Neural crest cell (in vitro differentiated cells): Measurements from ENCODE around the gene ANKDD1B. TPM values are rescaled to one million over a fixed set of nuclear protein-coding genes. Genes with fewer than 3 reads are reported as not detected.

ENCODE experiments used
- DNase-seq: peaks from one replicate; pipeline ENCODE4 v3.0.0; 2021; ENCODE audit warnings: low read depth, mixed read lengths, low spot score
- H3K27ac Mint-ChIP-seq: one replicate; pipeline ENCODE4 v1.8.0; 2021; ENCODE audit warnings: mild to moderate bottlenecking, mixed read lengths; ENCODE audit not compliant: unreplicated experiment
- H3K27me3 Mint-ChIP-seq: 2 replicates; pipeline ENCODE4 v1.8.0; 2021; ENCODE audit warnings: low read depth, mild to moderate bottlenecking, mixed read lengths
- H3K36me3 Mint-ChIP-seq: 2 replicates; pipeline ENCODE4 v1.8.0; 2021; ENCODE audit warnings: low read depth, mild to moderate bottlenecking, mixed read lengths
- H3K4me1 Mint-ChIP-seq: 2 replicates; pipeline ENCODE4 v1.8.0; 2021; ENCODE audit warnings: mixed read lengths
- H3K4me3 Mint-ChIP-seq: one replicate; pipeline ENCODE4 v1.8.0; 2021; ENCODE audit warnings: mild to moderate bottlenecking, mixed read lengths
- H3K9me3 Mint-ChIP-seq: 2 replicates; pipeline ENCODE4 v1.8.0; 2021; ENCODE audit warnings: mixed read lengths
- total RNA-seq: library from RNA; stranded (reverse); gene quantifications from 2 replicates; pipeline ENCODE4 v1.2.1, GENCODE V29; 2021
- TF ChIP-seq, protein P1 (sequence below): fragments of 200-600 bp; sonication (generic); conservative IDR thresholded peaks from 2 replicates; pipeline ENCODE4 v1.5.0; 2021; ENCODE audit warnings: antibody characterized with exemption, mild to moderate bottlenecking

The ANKDD1B gene
- total RNA-seq, 1 donor from 2014 or later = 0.28 TPM

DNA sequence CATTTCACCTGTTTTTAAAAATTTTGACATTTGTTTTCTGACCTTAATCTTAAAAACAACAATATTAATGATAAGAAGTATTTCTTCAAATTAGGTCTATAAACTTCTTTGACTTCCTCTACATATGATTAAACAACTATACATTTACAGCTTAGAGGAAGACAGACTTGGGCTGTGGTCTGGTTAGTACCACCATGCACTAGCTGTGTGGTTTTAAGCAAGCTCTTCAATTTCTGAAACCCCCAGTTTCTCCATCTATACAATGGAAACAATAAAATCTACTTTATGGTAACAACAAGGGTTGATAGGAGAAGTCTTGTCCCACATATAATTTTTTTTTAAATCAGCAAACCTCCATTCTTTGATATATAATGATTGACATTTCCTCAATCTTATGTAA is 15.7 kb downstream of the ANKDD1B start:
- Mint-ChIP-seq H3K27ac (no peak overlapping the region), H3K9me3 (no peaks in the 10 kb centered on the region), H3K4me1 (no peaks in the 10 kb centered on the region), H3K36me3 (no peaks in the 10 kb centered on the region), H3K4me3 (no peak overlapping the region), H3K27me3 (no peaks in the 10 kb centered on the region)
- DNase-seq = no peak
- TF ChIP-seq, protein P1, sequence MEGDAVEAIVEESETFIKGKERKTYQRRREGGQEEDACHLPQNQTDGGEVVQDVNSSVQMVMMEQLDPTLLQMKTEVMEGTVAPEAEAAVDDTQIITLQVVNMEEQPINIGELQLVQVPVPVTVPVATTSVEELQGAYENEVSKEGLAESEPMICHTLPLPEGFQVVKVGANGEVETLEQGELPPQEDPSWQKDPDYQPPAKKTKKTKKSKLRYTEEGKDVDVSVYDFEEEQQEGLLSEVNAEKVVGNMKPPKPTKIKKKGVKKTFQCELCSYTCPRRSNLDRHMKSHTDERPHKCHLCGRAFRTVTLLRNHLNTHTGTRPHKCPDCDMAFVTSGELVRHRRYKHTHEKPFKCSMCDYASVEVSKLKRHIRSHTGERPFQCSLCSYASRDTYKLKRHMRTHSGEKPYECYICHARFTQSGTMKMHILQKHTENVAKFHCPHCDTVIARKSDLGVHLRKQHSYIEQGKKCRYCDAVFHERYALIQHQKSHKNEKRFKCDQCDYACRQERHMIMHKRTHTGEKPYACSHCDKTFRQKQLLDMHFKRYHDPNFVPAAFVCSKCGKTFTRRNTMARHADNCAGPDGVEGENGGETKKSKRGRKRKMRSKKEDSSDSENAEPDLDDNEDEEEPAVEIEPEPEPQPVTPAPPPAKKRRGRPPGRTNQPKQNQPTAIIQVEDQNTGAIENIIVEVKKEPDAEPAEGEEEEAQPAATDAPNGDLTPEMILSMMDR = no peak

DNA sequence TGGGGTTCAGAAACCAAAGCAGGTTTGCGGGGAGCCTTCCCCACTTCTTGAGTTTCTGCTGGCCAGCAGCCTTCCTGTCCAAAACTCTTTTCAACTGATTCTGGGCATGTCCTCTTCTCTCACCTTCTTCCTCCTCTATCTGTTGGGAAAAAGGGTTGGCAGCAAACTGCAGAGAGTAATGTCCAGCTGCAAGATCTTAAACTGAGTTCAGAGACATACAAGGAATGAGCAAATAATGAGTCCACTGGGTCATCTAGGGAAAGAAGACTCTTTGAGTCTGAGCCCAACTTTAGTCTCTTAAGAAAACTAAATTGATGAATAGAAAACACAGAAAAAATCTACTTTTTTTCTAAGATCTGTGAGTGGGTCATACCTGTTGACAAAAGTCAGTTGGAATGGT is 16.5 kb downstream of the ANKDD1B start:
- Mint-ChIP-seq H3K36me3 (no peaks in the 10 kb centered on the region), H3K4me3 (no peak overlapping the region), H3K27me3 (no peaks in the 10 kb centered on the region), H3K4me1 (no peaks in the 10 kb centered on the region), H3K27ac (no peak overlapping the region), H3K9me3 (no peaks in the 10 kb centered on the region)
- no peak for DNase-seq
- TF ChIP-seq, protein P1 = no peak

DNA sequence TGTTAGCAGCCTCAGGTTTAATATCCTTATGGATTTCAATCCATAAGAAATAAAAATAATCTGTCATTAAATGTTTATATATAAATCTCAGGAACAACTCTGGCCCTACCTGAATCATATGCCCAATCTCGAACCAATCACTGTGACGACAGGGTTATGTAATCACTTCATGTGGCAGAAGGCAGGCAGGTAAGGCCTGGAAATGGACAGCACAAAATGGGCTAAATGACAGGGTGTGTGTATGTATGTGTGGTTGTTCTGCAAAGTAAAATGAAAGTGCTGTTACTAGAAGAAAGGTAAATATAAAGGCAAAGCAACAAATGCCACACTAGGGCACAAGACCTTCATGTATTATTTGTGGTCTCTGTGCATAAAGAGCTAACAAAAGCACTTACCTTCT is 19.6 kb downstream of the ANKDD1B start:
- DNase-seq = no peak
- Mint-ChIP-seq H3K9me3 (peaks cover 3% of the 10 kb centered on the region), H3K4me3 (no peak overlapping the region), H3K4me1 (no peaks in the 10 kb centered on the region), H3K27me3 (no peaks in the 10 kb centered on the region), H3K36me3 (no peaks in the 10 kb centered on the region), H3K27ac (no peak overlapping the region)
- TF ChIP-seq, protein P1 = no peak

DNA sequence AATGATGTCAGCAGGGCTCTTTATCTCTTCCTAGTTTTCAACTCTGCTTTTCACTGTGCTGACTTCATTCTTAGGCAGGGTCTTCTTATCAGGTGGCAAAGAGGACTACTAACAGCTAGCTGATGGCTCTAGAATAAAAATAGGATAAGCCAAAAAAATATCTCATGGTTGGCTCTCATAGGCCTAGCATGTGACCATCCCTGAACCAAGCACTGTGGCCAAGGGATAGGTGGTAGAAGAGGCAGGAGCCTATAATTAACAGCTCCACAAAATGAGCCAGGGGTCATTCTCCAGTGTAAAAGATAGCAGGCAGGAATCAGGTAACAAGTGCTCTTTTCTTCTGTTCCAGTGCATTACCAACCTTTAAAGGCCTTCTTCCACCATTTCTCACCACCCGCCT is 21.1 kb downstream of the ANKDD1B start:
- no peak for DNase-seq
- Mint-ChIP-seq H3K27ac (no peak overlapping the region), H3K36me3 (no peaks in the 10 kb centered on the region)

DNA sequence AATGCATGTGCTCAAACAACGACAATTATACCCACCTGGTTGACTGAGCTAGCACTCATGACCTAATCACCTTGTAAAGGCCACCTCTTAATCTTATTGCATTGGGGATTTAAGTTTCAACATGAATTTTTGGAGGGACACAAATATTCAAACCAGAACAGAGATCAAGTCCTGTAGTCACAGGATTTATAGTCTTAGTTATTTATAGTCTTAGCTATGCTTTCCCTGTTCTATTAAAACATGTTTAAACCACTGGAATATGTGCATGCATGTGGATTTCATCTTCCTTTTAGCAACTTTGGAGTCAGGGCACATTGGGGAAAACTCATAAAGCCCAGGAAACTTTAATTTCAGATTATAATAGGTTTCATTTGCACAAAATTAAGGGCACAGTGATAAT is 26.7 kb downstream of the ANKDD1B start:
- Mint-ChIP-seq H3K4me1 (peaks cover 3% of the 10 kb centered on the region), H3K9me3 (peaks cover 3% of the 10 kb centered on the region), H3K27me3 (no peaks in the 10 kb centered on the region), H3K36me3 (no peaks in the 10 kb centered on the region), H3K4me3 (no peak overlapping the region), H3K27ac (no peak overlapping the region)
- TF ChIP-seq, protein P1 = no peak
- DNase-seq = no peak

More for the DNA sequence above, 21.1 kb downstream of the ANKDD1B start:
- H3K9me3 Mint-ChIP-seq = peaks cover 3% of the 10 kb centered on the region
- H3K4me3 Mint-ChIP-seq = no peak overlapping the region
- TF ChIP-seq, protein P1 = no peak
- no peaks in the 10 kb centered on the region for H3K4me1 Mint-ChIP-seq
- no peaks in the 10 kb centered on the region for H3K27me3 Mint-ChIP-seq
